ENCODE data around the gene LRRC9. TPM values are rescaled to one million over a fixed set of nuclear protein-coding genes. Genes with fewer than 3 reads are reported as not detected.
A peak's percentile ranks its signal among the peaks of the same experiment; 100 is the strongest.

LRRC9 gene
- polyA plus RNA-seq, 3 donors from 2014 or later = not detected

DNA sequence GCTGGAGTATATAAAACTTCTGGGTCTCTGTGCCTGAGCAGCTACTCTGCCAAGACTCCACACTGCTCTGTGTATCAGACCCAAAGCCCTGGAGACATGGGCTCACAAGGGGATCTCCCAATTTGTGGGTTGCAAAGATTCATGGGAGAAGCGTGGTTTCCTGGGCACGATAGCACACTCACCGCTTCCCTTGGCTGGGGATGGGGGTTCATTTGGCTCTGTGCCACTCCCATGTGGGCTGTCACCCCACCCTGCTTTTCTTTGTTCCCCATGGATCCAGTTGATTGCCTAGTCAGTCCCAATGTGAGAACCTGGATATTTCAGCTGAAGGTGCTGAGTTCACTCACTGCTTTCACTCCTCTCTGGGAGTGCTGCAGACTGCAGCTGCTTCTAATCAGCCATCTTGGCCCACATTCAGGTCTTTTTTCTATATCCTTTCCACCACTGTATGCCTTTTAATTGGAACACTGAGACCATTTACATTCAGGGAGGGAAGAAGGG is 131.8 kb downstream of the LRRC9 start:
- Mint-ChIP-seq H3K4me3 (no peak overlapping the region), H3K9me3 (no peaks in the 10 kb centered on the region), H3K27ac (no peak overlapping the region), H3K27me3 (ENCODE audit: low read depth in 3 of 3) (peaks cover 6 to 10% (median 8%) of the 10 kb centered on the region in 3 donors), H3K4me1 (peaks cover 5 to 9% of the 10 kb centered on the region in 2 donors), H3K36me3 (peaks cover 0 to 5% (median 0%) of the 10 kb centered on the region in 3 donors)
- DNase-seq = no peak

DNA sequence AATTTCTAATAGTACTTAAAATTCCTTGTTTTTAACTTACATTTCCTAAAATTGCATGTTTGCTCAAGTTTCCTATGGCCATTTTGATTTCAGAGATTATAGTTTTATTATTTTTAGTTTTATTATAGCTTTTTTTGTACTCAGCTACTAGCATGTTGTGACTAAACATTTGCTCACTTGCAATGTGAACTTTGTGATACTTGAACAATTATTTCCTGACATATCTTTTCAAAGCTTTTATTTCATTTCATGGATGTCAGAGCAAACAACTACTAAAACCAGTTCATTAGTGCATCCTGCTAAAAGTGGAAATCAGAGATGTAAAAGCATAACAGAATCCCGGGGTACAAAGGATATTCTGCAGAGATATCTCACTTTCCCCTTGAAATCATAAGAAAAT is 138.1 kb downstream of the LRRC9 start:
- DNase-seq = no peak
- no peaks in the 10 kb centered on the region for H3K4me1 Mint-ChIP-seq
- H3K9me3 Mint-ChIP-seq = no peaks in the 10 kb centered on the region
- no peaks in the 10 kb centered on the region for H3K36me3 Mint-ChIP-seq
- no peak overlapping the region for H3K27ac Mint-ChIP-seq
- H3K4me3 Mint-ChIP-seq = no peak overlapping the region
- H3K27me3 Mint-ChIP-seq (ENCODE audit: low read depth in 3 of 3) = peaks cover 2 to 9% (median 2%) of the 10 kb centered on the region in 3 donors

DNA sequence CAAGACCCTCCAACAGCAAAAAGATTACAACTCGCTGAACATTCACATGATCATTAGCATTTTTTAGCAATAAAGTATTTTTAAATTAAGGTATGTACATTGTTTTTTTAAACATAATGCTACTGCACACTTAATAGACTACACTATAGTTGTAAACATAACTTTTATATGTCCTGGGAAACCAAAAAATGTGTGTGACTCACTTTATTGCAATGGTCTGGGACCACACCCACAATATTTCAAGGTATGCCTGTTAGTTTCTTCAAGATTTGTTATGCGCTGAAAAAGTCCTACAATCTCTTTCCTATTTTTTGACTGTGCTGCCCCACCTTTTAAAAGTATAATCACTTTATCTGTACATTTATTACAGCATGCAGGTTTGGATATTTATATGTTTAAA is 141.4 kb downstream of the LRRC9 start:
- no peaks in the 10 kb centered on the region for H3K36me3 Mint-ChIP-seq
- H3K4me1 Mint-ChIP-seq = no peaks in the 10 kb centered on the region
- no peak overlapping the region for H3K4me3 Mint-ChIP-seq
- peaks cover 0 to 6% (median 2%) of the 10 kb centered on the region in 3 donors for H3K27me3 Mint-ChIP-seq (ENCODE audit: low read depth in 3 of 3)
- no peak overlapping the region for H3K27ac Mint-ChIP-seq
- H3K9me3 Mint-ChIP-seq = no peaks in the 10 kb centered on the region
- DNase-seq = no peak

DNA sequence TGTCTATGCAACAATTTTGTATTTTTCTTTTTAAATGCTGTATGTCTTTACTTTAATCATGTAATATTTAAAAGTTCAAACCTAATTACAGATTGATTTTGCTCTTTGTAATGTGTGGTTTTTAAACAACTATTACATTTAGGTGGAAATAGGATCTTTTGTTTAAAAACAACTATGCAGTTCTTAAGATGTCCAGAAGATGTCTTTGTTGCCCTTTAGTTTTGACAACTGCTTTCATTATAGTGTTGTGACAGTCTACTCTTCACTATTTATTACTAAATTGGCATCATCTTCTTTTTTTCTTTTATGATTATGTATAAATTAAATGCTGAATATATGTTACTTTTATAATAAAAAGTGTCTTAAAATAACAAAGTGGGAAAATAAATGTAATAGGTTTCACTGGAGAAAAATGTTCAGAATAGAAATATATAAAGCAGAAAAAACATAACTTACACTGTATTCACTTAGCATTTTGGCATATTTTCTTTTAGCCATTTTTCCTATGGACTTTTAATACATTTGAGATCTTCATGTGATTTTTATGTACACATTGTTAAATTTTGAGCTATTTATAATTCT is 144.6 kb downstream of the LRRC9 start:
- Mint-ChIP-seq H3K36me3 (no peaks in the 10 kb centered on the region), H3K27ac (no peak overlapping the region), H3K27me3 (ENCODE audit: low read depth in 3 of 3) (peaks cover 0 to 2% (median 0%) of the 10 kb centered on the region in 3 donors), H3K4me1 (no peaks in the 10 kb centered on the region), H3K9me3 (no peaks in the 10 kb centered on the region), H3K4me3 (no peak overlapping the region)
- DNase-seq = peak; percentile 36 to 50 (median 45)

DNA sequence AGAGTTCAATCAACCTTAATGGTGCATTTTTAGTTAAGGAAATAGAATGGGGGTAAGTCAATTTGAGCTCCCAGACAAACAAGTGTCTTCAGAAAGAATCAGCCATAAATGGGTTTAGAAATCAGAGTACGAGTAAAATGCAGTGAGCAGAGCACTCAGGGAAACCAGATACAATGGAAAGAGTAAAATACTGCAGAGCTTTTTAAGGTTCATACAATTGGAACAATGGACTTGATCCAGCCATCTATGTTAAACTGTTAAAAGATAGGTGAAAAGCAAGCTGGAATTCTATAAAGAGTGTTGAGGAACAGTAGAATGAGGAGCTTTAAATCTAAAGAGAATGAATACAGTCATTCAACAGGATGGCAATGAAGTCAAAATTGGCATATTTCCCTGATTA is 147.9 kb downstream of the LRRC9 start:
- no peak for DNase-seq
- no peaks in the 10 kb centered on the region for H3K27me3 Mint-ChIP-seq (ENCODE audit: low read depth in 3 of 3)
- no peaks in the 10 kb centered on the region for H3K9me3 Mint-ChIP-seq
- H3K36me3 Mint-ChIP-seq = no peaks in the 10 kb centered on the region
- no peak overlapping the region for H3K4me3 Mint-ChIP-seq
- no peak overlapping the region for H3K27ac Mint-ChIP-seq
- no peaks in the 10 kb centered on the region for H3K4me1 Mint-ChIP-seq

DNA sequence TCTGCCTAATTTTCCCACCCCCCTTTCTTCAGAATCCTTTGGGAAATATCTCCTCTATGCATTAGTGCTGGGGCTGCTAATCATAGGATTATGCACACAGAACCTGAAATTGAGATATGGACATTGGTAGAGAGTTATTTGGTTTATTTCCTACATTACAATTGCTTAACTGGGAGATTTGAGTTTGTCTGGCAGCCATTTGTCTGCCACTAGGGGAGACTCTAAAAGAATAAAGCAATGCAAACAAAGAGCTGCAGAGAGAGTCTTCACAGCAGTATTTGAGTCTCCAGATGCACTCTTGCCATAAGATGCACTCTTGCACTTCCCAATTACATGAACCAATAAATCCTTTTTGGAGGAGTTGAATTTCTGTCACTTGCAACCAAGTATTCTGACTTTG is 159.8 kb downstream of the LRRC9 start:
- Mint-ChIP-seq H3K27me3 (ENCODE audit: low read depth in 3 of 3) (peaks cover 0 to 10% (median 3%) of the 10 kb centered on the region in 3 donors), H3K4me1 (no peaks in the 10 kb centered on the region), H3K9me3 (peaks cover 0 to 5% (median 0%) of the 10 kb centered on the region in 6 donors), H3K36me3 (no peaks in the 10 kb centered on the region), H3K27ac (no peak overlapping the region), H3K4me3 (no peak overlapping the region)
- no peak for DNase-seq

DNA sequence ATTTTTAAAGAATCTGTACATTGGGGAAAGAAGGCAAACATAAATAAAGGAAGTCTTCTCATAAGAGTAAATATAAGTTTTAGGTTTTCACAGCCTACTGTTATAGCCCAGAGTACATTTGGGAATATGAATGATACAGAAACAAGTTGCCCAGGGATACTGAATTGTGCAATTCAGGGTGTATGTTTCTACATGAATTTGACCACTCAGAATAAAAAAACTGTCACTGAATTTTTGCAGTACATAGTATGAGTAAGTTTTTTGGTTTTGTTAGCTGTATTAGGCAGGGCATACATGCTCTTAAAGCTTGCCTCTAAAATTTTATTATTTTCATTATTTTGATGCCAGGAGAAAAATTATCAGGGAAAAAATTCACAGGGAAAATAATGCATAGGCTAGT is 165.1 kb downstream of the LRRC9 start:
- H3K27ac Mint-ChIP-seq = no peak overlapping the region
- H3K9me3 Mint-ChIP-seq = no peaks in the 10 kb centered on the region
- H3K36me3 Mint-ChIP-seq = no peaks in the 10 kb centered on the region
- H3K4me3 Mint-ChIP-seq = no peak overlapping the region
- H3K4me1 Mint-ChIP-seq = no peaks in the 10 kb centered on the region
- no peak for DNase-seq
- H3K27me3 Mint-ChIP-seq (ENCODE audit: low read depth in 3 of 3) = peaks cover 0 to 6% (median 2%) of the 10 kb centered on the region in 3 donors

DNA sequence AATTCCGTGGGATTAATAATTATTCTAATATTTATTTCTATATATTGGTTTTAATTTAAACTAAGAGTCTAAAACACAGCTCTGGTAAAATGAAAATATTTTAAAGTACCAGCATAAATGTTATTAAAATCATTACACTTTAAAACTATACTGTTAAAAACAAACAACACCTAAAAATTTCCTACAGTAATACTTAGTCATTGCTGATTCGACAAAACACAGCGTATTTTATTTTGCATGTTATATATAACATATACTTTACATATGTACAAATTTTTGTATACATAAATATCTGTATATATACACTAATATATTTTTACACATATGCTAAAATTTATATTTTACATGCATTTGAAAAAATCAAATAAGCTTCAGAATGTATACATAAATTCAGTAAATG is 165.7 kb downstream of the LRRC9 start:
- H3K27ac Mint-ChIP-seq = no peak overlapping the region
- no peak overlapping the region for H3K4me3 Mint-ChIP-seq
- peaks cover 2 to 3% of the 10 kb centered on the region in 2 donors for H3K4me1 Mint-ChIP-seq
- H3K9me3 Mint-ChIP-seq = no peaks in the 10 kb centered on the region
- H3K36me3 Mint-ChIP-seq = no peaks in the 10 kb centered on the region
- no peak for DNase-seq
- H3K27me3 Mint-ChIP-seq (ENCODE audit: low read depth in 3 of 3) = peaks cover 0 to 6% (median 2%) of the 10 kb centered on the region in 3 donors

DNA sequence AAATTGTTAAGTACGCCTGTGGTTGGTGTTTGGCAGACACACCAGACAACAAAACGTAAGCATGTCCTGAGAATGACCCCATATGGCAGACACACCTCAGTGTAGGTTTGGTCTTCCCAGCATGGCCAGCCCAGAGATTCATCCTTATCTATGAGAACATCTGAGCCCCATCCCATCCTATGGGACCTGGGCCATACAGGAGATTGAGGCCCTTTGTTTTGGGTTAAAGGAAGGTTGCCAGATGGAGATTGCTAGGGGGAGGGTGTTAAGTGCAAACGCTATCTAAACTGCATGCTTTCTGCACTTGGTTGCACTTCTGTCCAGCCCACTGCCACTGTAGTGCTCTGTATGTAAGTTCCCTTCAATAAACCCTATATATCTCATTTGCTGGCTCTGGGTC is 167.7 kb downstream of the LRRC9 start:
- DNase-seq = no peak
- no peak overlapping the region for H3K4me3 Mint-ChIP-seq
- no peaks in the 10 kb centered on the region for H3K9me3 Mint-ChIP-seq
- peaks cover 5 to 17% (median 17%) of the 10 kb centered on the region in 3 donors for H3K27me3 Mint-ChIP-seq (ENCODE audit: low read depth in 3 of 3)
- H3K4me1 Mint-ChIP-seq = peaks cover 14 to 18% of the 10 kb centered on the region in 2 donors
- no peak overlapping the region for H3K27ac Mint-ChIP-seq
- H3K36me3 Mint-ChIP-seq = no peaks in the 10 kb centered on the region

DNA sequence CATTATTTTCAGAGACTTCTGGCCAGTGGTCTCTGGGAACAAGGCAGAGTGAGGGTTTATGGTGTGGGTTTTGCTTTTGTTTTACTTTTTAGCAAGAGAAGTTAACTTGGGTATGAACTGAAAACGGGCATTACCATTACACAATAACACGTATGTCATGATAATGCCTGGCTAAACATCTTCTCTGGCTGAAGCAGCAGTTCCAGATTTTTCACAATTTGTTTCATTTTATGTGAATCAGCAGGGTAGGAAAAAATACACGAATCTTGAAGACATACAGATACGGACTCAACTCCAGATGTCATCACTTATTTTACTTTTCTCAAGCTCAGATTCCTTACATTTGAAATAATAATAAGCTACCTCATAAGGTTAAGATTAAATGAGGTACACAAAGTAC is 169.3 kb downstream of the LRRC9 start:
- peaks cover 5 to 20% (median 19%) of the 10 kb centered on the region in 3 donors for H3K27me3 Mint-ChIP-seq (ENCODE audit: low read depth in 3 of 3)
- H3K27ac Mint-ChIP-seq = no peak overlapping the region
- H3K4me1 Mint-ChIP-seq = peaks cover 30 to 34% of the 10 kb centered on the region in 2 donors
- DNase-seq = no peak
- H3K36me3 Mint-ChIP-seq = no peaks in the 10 kb centered on the region
- no peaks in the 10 kb centered on the region for H3K9me3 Mint-ChIP-seq
- H3K4me3 Mint-ChIP-seq = no peak overlapping the region

DNA sequence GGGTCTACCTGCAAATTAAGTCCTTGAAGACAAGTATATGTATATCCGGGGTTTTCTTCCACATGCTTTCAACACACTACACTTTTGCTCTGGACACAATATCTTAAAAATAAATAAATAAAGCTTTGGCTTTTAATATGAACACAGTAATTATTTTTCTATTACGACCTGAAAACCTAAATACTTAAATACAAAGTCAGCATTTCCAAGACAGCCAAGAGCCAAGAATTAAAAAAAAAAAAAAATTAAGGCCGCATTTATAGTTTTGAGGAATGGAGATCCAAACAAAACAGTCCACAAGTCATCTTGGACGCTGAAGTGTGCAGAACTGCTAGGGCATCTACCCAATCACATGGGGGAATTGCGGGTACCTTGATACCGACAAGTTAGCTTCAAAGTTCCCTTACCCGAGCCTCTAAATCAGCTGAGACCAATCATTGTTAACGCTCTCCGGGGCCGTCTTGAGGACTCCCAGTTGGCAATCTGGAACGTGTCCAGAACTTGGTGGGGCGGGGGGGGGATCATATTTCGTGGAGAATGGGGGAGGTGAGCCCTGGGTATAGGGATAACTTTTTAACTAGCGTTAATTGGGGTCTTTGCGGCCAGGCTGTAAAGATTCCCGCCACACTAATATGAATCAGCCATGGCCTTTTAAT is 171.0 kb downstream of the LRRC9 start:
- Mint-ChIP-seq H3K36me3 (no peaks in the 10 kb centered on the region), H3K9me3 (no peaks in the 10 kb centered on the region), H3K27me3 (ENCODE audit: low read depth in 3 of 3) (peaks cover 5 to 20% (median 19%) of the 10 kb centered on the region in 3 donors), H3K27ac (peak overlapping the region; percentile 95 to 97 (median 97)), H3K4me3 (peak overlapping the region; percentile 89 to 96 (median 91)), H3K4me1 (peaks cover 48 to 51% of the 10 kb centered on the region in 2 donors)
- DNase-seq = peak in 2 of 3 donors; percentile 17 to 20

DNA sequence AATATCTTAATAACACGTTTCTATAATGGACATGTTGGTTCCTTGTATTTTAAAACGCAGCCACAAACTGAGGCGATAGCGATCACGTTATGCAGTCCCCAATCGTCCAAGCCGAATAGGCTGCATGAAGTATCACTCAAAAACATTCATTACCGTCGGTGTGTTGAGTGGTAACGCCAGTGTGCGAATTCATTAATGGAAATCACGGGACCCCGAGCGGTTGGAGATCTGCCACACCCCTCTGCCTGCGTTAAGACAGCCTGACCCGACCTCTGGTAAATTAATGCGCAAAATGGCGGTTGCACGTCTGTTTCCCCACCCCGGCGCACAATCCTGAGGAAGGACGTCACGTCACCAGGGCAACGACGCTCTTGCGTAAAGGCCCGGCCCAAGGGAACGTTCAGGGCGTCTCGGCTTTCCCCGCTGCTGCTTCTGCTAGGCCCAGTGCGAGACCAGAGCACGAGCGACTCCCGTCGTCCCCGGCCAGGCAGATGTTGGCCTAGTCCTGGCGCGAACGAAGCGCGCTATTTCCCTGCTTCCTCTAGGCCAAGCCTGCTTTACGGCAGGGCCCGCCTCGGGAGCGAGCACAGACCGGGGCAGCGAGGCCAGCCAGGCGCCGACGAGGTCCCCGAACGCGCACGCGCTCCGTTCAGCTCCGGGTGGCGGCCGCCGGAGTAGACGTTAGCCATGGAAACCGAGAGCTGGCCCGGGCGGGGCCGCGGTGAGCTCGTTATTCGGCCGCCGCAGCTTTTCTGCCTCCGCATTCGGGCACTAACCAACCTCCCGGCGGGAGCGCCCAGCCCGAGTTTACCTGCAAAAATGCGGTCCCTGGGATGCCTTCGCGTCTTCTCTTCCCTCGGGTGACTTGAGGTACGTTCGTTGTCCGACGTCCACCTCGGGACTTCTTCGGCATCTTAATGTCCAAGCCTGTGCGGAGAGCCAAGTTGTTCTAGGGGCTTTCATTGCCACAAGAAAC is 171.9 kb downstream of the LRRC9 start, which contains the start of gene PCNX4:
Gene PCNX4 (plus strand): TSS at position 374 of the 976 bp plus-strand sequence. CDS start 15,716 bp downstream, outside the sequence.
- peaks cover 5 to 19% (median 18%) of the 10 kb centered on the region in 3 donors for H3K27me3 Mint-ChIP-seq (ENCODE audit: low read depth in 3 of 3)
- H3K27ac Mint-ChIP-seq = peak within 1 kb of the TSS; percentile 95 to 97 (median 97)
- peaks cover 48 to 56% of the 10 kb centered on the region in 2 donors for H3K4me1 Mint-ChIP-seq
- peak; percentile 95 for DNase-seq
- peak within 1 kb of the TSS; percentile 89 to 96 (median 91) for H3K4me3 Mint-ChIP-seq
- no peaks in the 10 kb centered on the region for H3K9me3 Mint-ChIP-seq
- H3K36me3 Mint-ChIP-seq = no peaks in the 10 kb centered on the region

DNA sequence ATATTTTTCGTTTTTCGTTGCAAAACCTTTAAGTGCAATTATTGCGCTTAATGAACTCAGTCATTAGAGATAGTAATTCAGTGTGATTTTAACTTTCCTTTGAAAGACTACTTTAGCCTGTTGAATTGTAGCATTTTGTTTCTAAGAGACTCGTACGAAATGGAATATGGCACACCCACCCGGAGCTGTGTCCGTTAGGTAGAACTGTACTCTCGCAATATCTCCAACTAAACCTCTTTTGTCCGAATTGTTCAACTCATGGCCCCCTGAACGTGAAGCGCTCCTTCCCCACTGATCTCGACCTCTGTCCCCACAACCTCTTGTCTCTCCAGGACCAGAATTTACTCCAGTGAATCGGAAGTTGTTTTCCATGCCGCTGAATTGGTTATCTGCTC is 172.6 kb downstream of the LRRC9 start:
- H3K27me3 Mint-ChIP-seq (ENCODE audit: low read depth in 3 of 3) = peaks cover 5 to 19% (median 18%) of the 10 kb centered on the region in 3 donors
- peaks cover 52 to 63% of the 10 kb centered on the region in 2 donors for H3K4me1 Mint-ChIP-seq
- peak overlapping the region; percentile 95 to 97 (median 97) for H3K27ac Mint-ChIP-seq

More for the DNA sequence above, 172.6 kb downstream of the LRRC9 start:
- Mint-ChIP-seq H3K4me3 (peak overlapping the region; percentile 89 to 96 (median 91)), H3K36me3 (no peaks in the 10 kb centered on the region), H3K9me3 (no peaks in the 10 kb centered on the region)
- DNase-seq = peak in 2 of 3 donors; percentile 31 to 34

Data from immature natural killer cell (primary cell).